Activated T-helper 17 cell treated with anti-CD3 and anti-CD28 coated beads, Interleukin-2, amount 50 U/mL, for 72 hours (primary cell): ENCODE results near the gene CACHD1. TPM values are rescaled to one million over a fixed set of nuclear protein-coding genes. Genes with fewer than 3 reads are reported as not detected.

Experiments used
- ATAC-seq: fragments of 150-1000 bp; cut with Tn5 transposase; replicated peaks from 2 replicates; pipeline ENCODE4 v1.10.0; 2021; ENCODE audit warnings: mild to moderate bottlenecking, moderate library complexity
- H3K27ac Mint-ChIP-seq: one replicate; pipeline ENCODE4 v1.8.0; 2022; ENCODE audit warnings: mixed read lengths
- H3K27me3 Mint-ChIP-seq: one replicate; pipeline ENCODE4 v1.8.0; 2022; ENCODE audit warnings: mixed read lengths
- H3K36me3 Mint-ChIP-seq: one replicate; pipeline ENCODE4 v1.8.0; 2022; ENCODE audit warnings: low read depth, mild to moderate bottlenecking, mixed read lengths
- H3K4me1 Mint-ChIP-seq: one replicate; pipeline ENCODE4 v1.8.0; 2022; ENCODE audit warnings: mixed read lengths
- H3K4me3 Mint-ChIP-seq: one replicate; pipeline ENCODE4 v1.8.0; 2022; ENCODE audit warnings: mild to moderate bottlenecking, mixed read lengths
- H3K9me3 Mint-ChIP-seq: one replicate; pipeline ENCODE4 v1.8.0; 2022; ENCODE audit warnings: mixed read lengths
- total RNA-seq, 2 donors: library from RNA; stranded (reverse); gene quantifications; one replicate each; pipeline ENCODE4 v1.2.3, GENCODE V29; 2022

CACHD1 gene
- total RNA-seq, 2 donors from 2014 or later: 0.06 TPM; not detected in 1

DNA sequence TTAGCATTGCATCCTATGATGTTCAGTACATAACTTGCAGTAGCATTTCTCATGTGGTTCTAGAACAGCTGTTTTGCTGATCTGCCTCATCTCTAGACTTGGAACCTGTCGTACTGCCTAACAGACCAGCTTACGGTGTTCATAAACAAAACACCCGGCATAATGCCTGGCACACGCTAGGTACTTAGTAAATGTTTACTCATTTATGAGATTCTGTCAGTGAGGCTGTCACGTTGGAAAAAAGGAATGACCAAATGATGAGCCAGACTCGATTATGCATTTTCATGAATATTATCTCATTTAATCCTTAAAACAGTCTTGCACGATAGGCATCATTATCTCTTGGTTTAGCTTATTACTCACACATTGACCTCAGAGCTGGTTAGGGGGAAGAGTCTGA is 46.4 kb downstream of the CACHD1 start:
- H3K4me1 Mint-ChIP-seq: no peaks in the 10 kb centered on the region
- no peak overlapping the region for H3K4me3 Mint-ChIP-seq
- H3K9me3 Mint-ChIP-seq: no peaks in the 10 kb centered on the region

DNA sequence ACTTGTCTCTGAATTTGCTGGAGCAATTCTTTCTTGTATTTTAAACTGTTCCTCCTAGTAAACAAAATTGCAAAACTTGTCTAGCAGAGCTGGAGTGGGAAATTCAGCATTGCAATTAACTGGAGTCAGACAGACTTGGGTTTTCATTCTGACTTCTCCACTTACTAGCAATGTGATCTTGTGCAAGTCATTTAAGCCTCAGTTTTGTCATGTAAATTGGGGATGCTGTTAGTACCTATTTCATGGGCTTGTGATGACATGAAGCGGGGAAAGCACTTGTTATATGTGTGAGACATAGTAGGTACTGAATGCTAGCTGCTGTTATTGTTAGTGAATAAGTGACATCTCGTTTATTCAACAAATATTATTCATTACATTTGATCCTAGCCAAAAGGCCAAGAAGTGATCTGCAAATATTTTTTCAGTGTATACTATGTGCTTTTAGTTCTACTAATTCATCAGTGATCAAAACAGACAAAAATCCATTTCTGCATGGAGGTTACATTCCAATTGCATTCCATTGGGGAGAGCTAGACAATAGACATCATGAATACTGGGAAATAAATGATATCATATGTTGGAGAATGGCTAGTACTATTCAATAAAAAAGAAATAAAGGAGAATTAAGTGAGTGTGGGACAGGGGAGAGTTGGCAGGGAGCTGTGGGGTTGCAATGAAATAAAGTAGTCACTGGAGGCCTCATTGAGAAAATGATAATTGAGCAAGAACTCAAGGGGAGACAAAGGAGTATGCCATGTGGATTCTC is 47.1 kb downstream of the CACHD1 start:
- H3K27ac Mint-ChIP-seq: no peak overlapping the region
- H3K27me3 Mint-ChIP-seq: peaks cover 3% of the 10 kb centered on the region
- no peak overlapping the region for H3K4me3 Mint-ChIP-seq
- no peak for ATAC-seq
- no peaks in the 10 kb centered on the region for H3K9me3 Mint-ChIP-seq
- H3K4me1 Mint-ChIP-seq: no peaks in the 10 kb centered on the region
- H3K36me3 Mint-ChIP-seq: no peaks in the 10 kb centered on the region

More for the DNA sequence above, 46.4 kb downstream of the CACHD1 start:
- H3K36me3 Mint-ChIP-seq: no peaks in the 10 kb centered on the region
- ATAC-seq: no peak
- peaks cover 3% of the 10 kb centered on the region for H3K27me3 Mint-ChIP-seq
- no peak overlapping the region for H3K27ac Mint-ChIP-seq

DNA sequence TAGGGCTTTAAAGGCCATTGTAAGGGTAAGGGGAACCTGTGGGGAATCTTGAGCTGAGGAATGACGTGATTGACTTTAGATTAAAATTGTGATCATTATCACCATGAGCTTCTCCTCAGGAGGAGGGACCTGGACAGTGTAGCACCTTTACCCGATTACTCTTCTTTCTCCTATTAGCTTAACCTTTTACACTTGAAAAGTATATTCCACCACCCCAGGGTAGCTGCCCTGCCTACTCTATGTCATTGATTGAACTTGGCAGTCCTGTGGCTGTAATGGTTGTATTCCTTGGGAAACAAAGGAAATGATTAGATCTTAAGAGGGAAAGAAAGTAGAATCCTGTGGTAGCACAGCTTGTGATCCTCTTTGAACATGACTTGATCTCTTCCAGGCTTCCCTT is 47.7 kb downstream of the CACHD1 start:
- no peak for ATAC-seq
- Mint-ChIP-seq H3K27me3 (peaks cover 3% of the 10 kb centered on the region), H3K4me1 (no peaks in the 10 kb centered on the region), H3K4me3 (no peak overlapping the region), H3K36me3 (no peaks in the 10 kb centered on the region), H3K27ac (no peak overlapping the region), H3K9me3 (no peaks in the 10 kb centered on the region)

DNA sequence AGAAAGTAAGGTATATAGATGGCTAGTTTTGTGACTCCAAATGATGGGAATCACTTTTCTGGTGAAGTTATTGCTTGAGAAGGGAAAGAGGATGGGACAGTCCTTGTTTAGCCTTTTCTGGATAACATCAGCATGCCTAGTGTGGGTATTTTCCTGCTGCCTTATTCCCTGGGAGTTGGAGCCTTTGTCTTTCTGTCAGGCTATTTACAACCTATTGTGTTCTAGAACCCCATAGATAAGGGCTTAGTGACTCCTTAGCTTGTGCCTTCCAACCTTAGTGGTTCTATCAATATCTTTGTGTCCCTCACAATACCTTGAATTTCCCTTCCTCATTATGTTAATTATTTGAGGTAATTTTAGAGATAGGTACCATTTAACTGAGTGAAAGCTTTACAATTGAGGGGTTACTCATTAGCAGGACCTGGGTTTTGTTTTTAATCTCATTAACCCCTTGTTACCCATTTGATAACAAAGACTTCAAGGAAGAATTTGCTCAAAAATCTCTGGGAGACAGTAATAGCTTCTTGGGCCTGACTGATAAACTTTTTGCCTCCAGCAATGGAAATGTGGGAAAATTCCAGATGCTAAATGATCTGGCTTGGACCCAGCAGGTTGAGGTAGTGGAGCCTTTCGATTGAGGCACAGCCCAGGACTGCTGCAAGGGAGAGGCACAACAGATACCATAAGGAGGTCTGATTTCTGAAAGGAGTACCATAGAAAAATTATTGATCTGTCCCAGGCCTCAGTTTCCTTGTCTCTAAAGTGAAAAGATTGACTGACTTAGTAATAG is 49.0 kb downstream of the CACHD1 start:
- no peak overlapping the region for H3K4me3 Mint-ChIP-seq
- no peak overlapping the region for H3K27ac Mint-ChIP-seq
- H3K9me3 Mint-ChIP-seq: no peaks in the 10 kb centered on the region
- peaks cover 7% of the 10 kb centered on the region for H3K27me3 Mint-ChIP-seq
- ATAC-seq: no peak
- no peaks in the 10 kb centered on the region for H3K4me1 Mint-ChIP-seq
- no peaks in the 10 kb centered on the region for H3K36me3 Mint-ChIP-seq

DNA sequence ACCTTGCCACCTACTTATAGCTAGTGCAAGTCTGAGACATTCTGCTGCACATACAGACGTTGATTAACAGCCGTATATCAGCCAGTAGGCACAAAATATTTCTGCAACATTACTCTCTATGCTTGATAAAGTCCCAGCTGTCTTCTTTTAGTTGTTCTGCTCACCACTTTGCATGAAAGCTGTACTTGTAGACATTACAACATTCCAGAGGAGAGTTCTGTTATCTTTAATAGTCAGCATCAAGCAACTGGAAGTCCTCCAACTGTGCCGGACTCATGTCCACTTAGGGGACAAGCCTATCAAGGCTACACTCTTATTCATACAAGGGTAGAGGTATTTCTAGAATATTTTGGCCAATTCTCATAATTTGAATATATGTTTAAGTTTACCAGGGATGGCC is 50.0 kb downstream of the CACHD1 start:
- no peak for ATAC-seq
- H3K36me3 Mint-ChIP-seq: no peaks in the 10 kb centered on the region
- no peaks in the 10 kb centered on the region for H3K9me3 Mint-ChIP-seq
- no peak overlapping the region for H3K27ac Mint-ChIP-seq
- H3K4me1 Mint-ChIP-seq: no peaks in the 10 kb centered on the region
- H3K4me3 Mint-ChIP-seq: no peak overlapping the region
- peaks cover 7% of the 10 kb centered on the region for H3K27me3 Mint-ChIP-seq

DNA sequence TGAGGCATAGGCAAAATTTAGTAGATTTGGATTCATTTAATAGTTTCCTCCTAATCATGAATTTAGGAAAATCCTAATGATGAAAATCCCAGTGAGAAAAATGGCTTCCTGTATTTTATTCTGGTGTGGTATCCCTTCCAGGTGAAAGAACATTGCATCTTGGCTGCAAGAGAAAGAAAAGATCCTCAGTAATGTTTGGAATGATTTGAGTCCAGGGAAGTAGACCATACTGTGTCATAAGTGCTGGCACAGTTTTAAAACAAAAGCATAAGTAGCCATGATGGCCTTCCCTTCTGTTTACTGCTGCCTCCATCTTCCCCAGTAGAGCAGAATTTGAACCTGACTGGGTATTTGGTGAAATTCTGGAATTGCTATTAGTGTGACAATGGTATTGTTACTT is 52.8 kb downstream of the CACHD1 start:
- ATAC-seq: no peak
- Mint-ChIP-seq H3K4me3 (no peak overlapping the region), H3K27ac (no peak overlapping the region), H3K36me3 (no peaks in the 10 kb centered on the region), H3K4me1 (no peaks in the 10 kb centered on the region), H3K27me3 (peaks cover 12% of the 10 kb centered on the region), H3K9me3 (no peaks in the 10 kb centered on the region)

DNA sequence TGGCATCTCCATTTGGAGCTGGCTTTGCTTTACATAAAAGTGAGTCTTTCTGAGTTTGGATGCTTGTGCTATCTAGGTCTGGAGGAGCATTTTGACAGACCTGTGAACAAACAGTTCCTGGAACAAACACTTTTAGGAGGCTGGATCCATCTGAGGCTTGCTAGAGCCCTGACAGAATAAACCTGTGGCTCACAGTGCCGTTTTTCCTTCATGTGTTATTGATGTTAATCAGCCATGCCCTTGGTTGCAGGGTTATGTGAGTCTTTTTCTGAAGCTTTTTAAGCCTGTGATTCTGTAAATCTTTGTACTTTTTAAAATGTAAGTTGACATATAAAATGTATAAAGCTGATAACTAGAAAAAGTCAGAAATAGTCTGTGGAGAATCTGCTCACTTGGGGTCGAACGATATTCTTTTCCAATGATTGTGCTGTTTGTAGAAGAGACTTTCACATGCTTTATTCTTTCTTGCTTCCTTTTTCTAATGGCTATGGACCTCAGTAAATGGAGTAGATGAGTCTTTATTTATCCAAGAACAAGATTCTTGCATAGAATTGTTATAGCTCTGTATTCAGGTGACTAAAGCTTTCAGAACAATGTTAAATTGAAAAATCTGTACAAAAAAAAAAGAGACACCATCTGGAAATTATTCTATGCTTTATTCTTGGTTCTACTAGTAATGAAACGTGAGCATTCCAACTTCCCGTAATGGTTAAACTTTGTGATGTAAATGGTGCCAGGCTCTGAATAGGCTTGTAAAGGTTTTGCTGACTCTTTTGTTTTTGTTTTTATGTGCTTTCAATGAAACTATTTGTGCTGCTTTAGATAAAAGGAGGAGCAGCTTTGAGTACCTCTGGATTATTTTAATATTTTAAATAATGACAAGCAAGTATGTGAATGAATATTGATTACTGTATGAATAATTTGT is 53.7 kb downstream of the CACHD1 start:
- Mint-ChIP-seq H3K4me3 (no peak overlapping the region), H3K9me3 (no peaks in the 10 kb centered on the region), H3K27ac (no peak overlapping the region), H3K4me1 (no peaks in the 10 kb centered on the region), H3K36me3 (no peaks in the 10 kb centered on the region), H3K27me3 (peaks cover 12% of the 10 kb centered on the region)
- ATAC-seq: no peak

DNA sequence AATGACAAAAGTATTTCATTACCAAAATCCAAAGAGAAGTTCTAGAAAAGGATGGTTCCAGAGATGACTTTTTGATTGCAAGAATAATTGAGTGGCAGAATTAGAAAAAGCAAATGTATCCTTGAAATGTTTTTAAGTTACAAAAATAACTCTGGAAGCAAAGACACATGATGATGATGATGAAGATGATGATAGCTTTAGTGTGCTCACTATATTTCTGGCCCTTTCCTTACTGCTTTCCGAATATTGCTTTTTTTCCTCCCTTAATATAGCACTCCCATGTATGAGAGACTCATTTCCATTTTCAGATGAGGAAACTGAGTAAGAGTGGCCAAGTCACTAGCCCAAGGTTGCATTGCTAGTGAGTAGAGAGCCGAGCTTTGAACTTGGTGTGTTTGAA is 54.7 kb downstream of the CACHD1 start:
- Mint-ChIP-seq H3K27me3 (peaks cover 12% of the 10 kb centered on the region), H3K36me3 (no peaks in the 10 kb centered on the region), H3K9me3 (no peaks in the 10 kb centered on the region), H3K4me1 (no peaks in the 10 kb centered on the region), H3K27ac (no peak overlapping the region), H3K4me3 (no peak overlapping the region)
- ATAC-seq: no peak

DNA sequence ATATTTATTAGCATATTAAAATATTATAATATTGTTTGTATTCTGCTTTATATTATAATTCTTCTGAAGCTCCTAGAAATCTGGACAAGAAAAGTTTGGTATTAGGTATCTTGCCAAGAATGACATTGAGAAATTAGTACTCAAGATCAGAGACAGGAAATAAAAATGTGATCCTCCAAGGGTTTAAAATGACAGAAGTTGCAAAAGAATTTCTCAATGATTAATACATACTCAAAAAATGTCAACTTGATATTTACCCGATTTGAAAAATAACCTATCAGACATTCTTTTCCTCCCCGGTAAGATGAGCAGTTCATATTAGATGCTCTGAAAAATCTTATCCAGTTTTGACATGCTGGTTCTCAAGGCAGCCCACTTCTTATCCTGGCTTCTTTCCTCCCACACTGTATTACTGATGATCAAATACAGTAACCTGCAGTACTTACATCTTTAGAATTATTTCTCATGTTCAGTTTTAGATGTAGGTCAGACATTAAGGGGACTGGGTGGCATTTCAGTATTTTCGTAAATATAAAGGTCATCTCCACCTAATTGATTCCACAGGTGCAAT is 55.3 kb downstream of the CACHD1 start:
- H3K4me3 Mint-ChIP-seq: no peak overlapping the region
- no peak for ATAC-seq
- H3K27ac Mint-ChIP-seq: no peak overlapping the region
- H3K27me3 Mint-ChIP-seq: peaks cover 12% of the 10 kb centered on the region
- H3K9me3 Mint-ChIP-seq: no peaks in the 10 kb centered on the region
- no peaks in the 10 kb centered on the region for H3K4me1 Mint-ChIP-seq
- no peaks in the 10 kb centered on the region for H3K36me3 Mint-ChIP-seq

DNA sequence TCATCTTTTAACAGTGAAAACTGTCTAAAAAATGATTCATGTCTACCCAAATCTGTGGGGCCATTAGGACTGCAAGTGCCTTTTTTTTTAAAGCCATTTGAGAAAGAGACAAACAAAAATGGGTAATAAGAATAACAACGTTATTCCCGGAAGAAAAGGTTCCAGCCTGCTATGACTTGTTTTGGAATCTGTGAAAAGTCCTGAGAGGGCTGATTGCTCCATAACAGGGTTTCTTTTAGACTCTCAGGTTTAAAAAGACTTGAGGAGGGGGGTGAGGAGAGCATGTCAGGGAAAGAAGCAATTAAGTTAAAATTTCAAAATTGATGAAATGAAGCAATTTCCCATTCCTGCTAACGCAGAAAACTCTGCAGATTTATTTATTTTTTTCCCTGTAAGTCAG is 56.4 kb downstream of the CACHD1 start:
- Mint-ChIP-seq H3K9me3 (no peaks in the 10 kb centered on the region), H3K27me3 (peaks cover 12% of the 10 kb centered on the region), H3K4me3 (no peak overlapping the region), H3K27ac (no peak overlapping the region), H3K36me3 (no peaks in the 10 kb centered on the region), H3K4me1 (no peaks in the 10 kb centered on the region)
- ATAC-seq: no peak

DNA sequence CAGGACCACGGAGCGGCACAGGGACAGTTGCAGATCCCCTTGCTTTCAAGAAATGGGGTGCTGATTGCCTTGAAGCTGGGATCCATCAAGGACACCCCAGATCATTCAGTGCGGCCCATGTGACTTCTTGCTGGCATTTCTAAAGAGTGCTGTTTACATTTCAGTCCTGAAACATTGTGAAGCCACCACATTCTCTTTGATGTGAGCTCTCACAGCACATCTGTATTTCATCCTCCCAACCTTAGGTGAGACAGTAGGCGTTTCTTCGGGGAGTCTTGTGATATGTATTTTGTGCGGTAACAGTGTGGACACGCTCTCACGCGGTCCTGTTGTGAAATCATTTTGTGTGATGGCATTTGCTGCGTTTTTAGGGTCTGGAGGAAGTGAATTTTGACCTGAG is 57.2 kb downstream of the CACHD1 start:
- no peak for ATAC-seq
- Mint-ChIP-seq H3K27ac (no peak overlapping the region), H3K4me1 (no peaks in the 10 kb centered on the region), H3K27me3 (peaks cover 12% of the 10 kb centered on the region), H3K4me3 (no peak overlapping the region), H3K36me3 (no peaks in the 10 kb centered on the region), H3K9me3 (no peaks in the 10 kb centered on the region)

DNA sequence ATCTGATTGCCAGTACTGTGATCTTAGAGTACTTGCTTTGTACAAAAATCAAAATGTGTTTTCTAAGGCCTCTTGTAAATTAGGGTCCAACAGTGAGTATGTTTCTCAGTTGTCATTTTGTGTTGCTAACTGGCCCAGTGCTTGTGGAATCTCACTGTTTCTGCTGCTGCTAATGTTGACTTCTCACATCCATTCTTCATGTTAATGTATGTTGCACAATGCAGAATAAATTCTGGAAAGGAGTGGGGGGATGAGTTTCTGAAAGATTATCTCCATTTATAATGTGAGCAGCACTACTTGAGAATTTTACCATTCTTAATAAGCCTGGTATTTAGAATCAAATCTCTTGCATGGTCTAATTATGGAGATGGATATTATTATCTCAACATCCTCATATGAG is 57.9 kb downstream of the CACHD1 start:
- H3K36me3 Mint-ChIP-seq: no peaks in the 10 kb centered on the region
- H3K9me3 Mint-ChIP-seq: no peaks in the 10 kb centered on the region
- ATAC-seq: no peak
- H3K4me1 Mint-ChIP-seq: no peaks in the 10 kb centered on the region
- peaks cover 11% of the 10 kb centered on the region for H3K27me3 Mint-ChIP-seq
- no peak overlapping the region for H3K4me3 Mint-ChIP-seq
- no peak overlapping the region for H3K27ac Mint-ChIP-seq

DNA sequence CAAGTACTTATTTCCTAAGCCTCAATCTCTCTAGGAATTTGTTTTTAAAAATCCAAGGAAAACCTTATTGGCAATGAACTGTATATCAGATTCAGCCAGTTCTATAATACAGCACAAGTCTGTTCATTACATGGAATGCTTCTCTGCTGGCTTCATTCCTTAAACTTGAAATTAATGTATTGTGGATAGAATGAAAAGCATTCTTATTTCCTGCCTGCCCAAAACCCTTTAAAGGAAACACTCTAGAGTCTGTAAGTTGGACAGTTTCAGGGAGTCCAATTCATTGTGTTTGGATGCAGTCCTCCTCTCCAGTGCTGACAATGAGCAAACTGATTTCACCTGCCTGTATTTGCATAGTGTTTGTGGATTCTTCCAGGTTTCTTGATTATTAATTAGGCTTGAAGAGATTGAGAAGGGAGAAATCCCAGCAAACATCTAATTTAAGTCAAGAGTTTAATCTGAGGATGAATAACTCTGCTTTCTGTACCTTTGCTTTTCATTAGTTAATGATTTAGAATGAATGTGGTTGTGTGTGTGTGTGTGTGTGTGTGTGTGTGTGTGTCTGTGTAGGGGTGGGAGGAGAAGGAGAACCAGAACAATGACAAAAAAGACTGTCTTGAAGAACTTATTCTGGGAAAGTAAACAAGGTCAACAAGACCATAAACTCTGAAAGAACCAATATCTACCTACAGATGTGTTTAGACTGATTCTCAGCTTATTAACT is 61.2 kb downstream of the CACHD1 start:
- H3K27me3 Mint-ChIP-seq: peaks cover 10% of the 10 kb centered on the region
- H3K9me3 Mint-ChIP-seq: peaks cover 3% of the 10 kb centered on the region
- no peaks in the 10 kb centered on the region for H3K36me3 Mint-ChIP-seq
- no peak overlapping the region for H3K4me3 Mint-ChIP-seq
- H3K27ac Mint-ChIP-seq: no peak overlapping the region
- no peak for ATAC-seq
- no peaks in the 10 kb centered on the region for H3K4me1 Mint-ChIP-seq

DNA sequence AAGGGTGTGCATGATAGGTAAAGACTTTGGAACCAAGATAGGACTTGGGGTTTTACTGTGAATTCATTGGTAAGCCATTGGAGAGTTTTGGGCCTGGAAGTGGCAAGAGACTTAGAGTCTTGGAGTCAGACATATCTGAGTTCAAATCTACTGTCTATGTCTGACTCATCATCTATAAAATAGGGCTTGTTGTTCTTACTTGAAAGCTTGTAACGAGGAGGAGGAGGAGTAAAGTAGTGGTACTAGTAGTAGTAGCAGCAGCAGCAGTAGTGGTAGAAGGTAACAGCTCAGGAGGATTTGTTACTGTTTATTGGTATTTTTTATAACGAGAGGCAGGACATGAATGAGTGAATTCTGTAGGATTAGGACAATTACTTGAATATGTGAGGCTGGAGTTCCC is 62.7 kb downstream of the CACHD1 start:
- no peak for ATAC-seq
- H3K4me3 Mint-ChIP-seq: no peak overlapping the region
- no peaks in the 10 kb centered on the region for H3K36me3 Mint-ChIP-seq
- H3K27me3 Mint-ChIP-seq: peaks cover 9% of the 10 kb centered on the region
- no peaks in the 10 kb centered on the region for H3K4me1 Mint-ChIP-seq
- H3K27ac Mint-ChIP-seq: no peak overlapping the region
- peaks cover 3% of the 10 kb centered on the region for H3K9me3 Mint-ChIP-seq
